Measurements from ENCODE around the gene FOXR2. TPM values are rescaled to one million over a fixed set of nuclear protein-coding genes. Genes with fewer than 3 reads are reported as not detected.

Gene FOXR2
- 7.5 and 8.1 TPM in 2 replicates for total RNA-seq (2014; rRNA removed; shearing (Covaris generic))

DNA sequence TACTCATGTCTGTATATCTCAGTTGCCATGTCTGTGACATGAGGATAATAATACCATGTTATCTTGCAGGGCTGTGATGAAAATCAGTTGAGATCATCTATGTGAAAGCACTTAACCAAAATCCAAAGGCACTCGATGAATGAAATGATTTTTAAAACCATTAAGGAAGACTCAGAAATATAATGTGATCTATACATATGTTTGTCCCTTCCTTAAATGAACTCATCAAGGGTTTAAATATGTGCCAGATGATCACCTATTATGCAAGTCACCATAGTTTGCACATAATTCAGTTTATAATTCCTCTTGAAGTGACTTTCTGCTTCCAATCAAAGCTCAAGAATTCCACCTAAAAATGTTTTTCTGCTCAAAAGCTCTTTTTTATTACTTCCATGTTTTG is at the start of gene FOXR2:
Gene FOXR2, plus strand, starts transcription at position 301 of the 400 bp plus-strand sequence. CDS start 312 bp downstream, outside the sequence.
- no peak for DNase-seq (ENCODE audit: low spot score)

GRCh38 chrX:55579115-55579514 is 44.1 kb upstream of the FOXR2 start:
- no peak for DNase-seq (ENCODE audit: low spot score)

DNA sequence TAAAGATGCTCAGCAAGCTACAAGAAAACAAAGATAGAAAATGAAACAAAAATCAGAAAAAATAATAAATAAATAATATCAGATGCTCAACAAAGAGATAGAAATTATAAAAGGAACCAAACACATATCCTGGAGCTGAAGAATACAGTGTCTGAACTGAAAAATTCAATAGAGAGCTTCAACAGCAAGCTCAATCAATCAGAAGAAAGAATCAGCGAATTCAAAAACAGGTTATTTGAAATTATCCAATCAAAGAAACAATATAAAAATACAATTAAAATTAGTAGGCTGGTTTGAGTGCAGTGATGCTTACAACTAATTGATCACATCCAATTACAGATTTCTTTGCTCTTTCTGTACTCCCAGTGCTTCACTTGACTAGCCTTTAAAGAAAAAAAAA is 40.8 kb upstream of the FOXR2 start:
- DNase-seq (ENCODE audit: low spot score), result no peak

DNA sequence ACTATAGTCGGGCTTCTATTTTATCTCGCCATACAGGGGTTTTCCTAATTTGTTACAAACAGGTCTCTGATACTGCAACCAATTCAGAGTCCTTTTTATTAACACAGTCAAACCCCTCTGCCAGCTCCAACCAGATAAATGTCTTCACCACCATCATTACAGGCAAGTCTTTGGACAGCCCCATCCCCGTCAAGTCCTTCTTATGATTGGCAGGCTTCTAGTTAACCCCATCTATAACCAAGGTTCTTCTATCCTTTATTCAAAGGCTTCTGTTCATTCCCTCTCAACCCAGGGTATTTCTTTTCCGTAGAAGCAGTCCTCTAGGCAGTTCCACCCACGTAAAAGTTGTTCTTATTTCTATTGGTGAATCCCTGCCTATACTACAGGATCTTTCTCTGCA is 29.9 kb upstream of the FOXR2 start:
- peak; percentile 23 for DNase-seq (ENCODE audit: low spot score)

DNA sequence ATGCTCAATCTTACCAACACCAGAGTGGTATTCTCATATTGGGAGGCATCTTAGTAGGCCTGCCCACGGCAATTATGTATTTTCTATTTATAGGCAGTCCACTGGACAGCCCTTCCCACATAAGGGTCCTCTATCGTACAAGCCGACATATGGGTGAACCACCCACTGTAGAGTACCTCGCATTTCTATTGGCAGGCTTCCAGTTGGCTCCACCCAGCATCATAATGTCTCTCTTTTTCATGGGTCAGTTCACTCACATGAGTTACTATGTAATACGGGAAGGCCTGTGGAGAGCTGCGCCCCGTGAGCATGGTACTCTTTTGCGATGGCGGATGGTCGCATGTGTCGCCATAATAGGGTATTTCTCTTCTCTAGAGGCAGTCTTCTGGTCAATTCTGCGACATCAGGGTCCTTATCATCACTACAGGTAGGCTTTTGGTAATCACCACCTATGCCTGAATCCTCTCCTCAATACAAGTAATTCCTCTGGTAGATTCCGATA is 29.4 kb upstream of the FOXR2 start:
- peak; percentile 81 for DNase-seq (ENCODE audit: low spot score)

GRCh38 chrX:55598333-55598732 is 24.9 kb upstream of the FOXR2 start:
- DNase-seq (ENCODE audit: low spot score), result no peak

GRCh38 chrX:55619547-55619946 is 3.7 kb upstream of the FOXR2 start:
- no peak for DNase-seq (ENCODE audit: low spot score)

DNA sequence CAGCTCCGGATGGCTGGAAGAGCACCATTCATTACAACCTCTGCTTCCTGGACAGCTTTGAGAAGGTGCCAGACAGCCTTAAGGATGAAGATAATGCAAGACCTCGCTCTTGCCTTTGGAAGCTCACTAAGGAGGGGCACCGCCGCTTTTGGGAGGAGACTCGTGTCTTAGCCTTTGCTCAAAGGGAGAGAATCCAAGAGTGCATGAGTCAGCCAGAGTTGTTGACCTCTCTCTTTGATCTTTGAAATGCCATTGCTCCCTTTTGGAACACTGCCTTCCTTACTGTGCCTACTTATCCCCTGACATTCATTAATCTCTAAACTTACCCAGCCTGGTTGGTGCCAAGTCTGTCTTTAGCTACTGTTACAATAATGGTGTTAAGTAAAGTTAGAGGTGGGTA is 1.2 kb downstream of the FOXR2 start:
- DNase-seq (ENCODE audit: low spot score), result no peak

DNA sequence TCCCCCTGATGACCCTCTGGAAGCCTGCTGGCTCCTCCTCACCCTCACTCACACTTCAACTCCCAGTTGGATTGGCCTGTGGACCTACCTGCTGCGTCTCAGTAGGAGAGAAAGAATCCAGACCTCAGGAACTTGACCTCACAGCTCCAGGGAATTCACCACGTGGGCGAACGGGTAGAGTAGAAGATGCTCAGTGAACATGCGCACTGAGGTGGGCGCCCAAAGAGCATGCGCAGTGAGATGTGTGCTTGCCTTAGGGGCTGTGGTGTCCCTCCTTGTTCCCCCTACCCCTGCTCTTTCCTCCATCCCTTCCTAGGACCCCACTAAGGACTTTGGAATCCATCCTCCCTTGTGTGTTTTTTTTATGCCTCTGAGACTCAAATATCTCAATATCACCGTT is 12.9 kb downstream of the FOXR2 start:
- no peak for DNase-seq (ENCODE audit: low spot score)

GRCh38 chrX:55638933-55639332 is 15.7 kb downstream of the FOXR2 start:
- DNase-seq (ENCODE audit: low spot score), result no peak

- DNase-seq (ENCODE audit: low spot score), result no peak
Observed at GRCh38 chrX:55640854-55641253, 17.7 kb downstream of the FOXR2 start.

GRCh38 chrX:55648434-55648833 is 25.2 kb downstream of the FOXR2 start:
- DNase-seq (ENCODE audit: low spot score), result no peak

DNA sequence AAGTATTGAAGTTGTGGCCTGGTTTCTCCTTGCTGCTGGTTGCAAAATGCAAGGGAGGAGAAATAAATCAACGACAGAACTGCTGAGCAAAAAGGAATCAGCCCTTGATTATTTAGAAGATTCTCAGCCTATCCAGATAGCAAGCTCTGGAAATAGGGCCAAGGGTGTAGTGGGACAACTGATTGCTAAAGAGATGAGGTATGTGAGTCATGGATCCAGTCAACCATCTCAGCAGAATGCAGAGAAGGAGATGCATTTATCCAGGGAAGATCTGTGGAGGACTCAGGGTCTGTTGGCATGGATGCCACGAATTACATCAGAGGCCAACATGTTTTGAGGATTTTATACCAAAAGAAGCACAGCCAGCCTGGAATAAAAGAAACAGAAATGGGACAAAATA is 36.7 kb downstream of the FOXR2 start:
- DNase-seq (ENCODE audit: low spot score), result no peak

GRCh38 chrX:55663584-55663983 is 40.4 kb downstream of the FOXR2 start:
- no peak for DNase-seq (ENCODE audit: low spot score)

- DNase-seq (ENCODE audit: low spot score), result no peak
Observed at GRCh38 chrX:55668084-55668483, 44.9 kb downstream of the FOXR2 start.

Other genes with a start within 250 kb of the FOXR2 start
- 44.3 and 44.5 TPM in 2 replicates for gene MAGEH1, start 171.3 kb upstream of the FOXR2 start, total RNA-seq (2014; rRNA removed; shearing (Covaris generic))
- 0.78 and 0.91 TPM in 2 replicates for gene USP51, start 133.6 kb upstream of the FOXR2 start, total RNA-seq (2014; rRNA removed; shearing (Covaris generic))
- 7.0 and 8.9 TPM in 2 replicates for gene RRAGB, start 94.3 kb downstream of the FOXR2 start, total RNA-seq (2014; rRNA removed; shearing (Covaris generic))